Chondrocyte (in vitro differentiated cells): ENCODE results near the gene PLEKHM2. TPM values are rescaled to one million over a fixed set of nuclear protein-coding genes. Genes with fewer than 3 reads are reported as not detected.
A peak's percentile ranks its signal among the peaks of the same experiment; 100 is the strongest.
"Not testable (repeated sequence)": the region's sequence is repeated elsewhere in the genome, so short reads cannot be mapped to it uniquely, and the experiment has no call there.

ENCODE experiments used
- DNase-seq: peaks from one replicate; pipeline ENCODE4 v3.0.0; 2021; ENCODE audit warnings: mixed read lengths, low spot score
- H3K27ac Mint-ChIP-seq: one replicate; pipeline ENCODE4 v1.8.0; 2021; ENCODE audit warnings: mild to moderate bottlenecking, moderate library complexity, mixed read lengths; ENCODE audit not compliant: unreplicated experiment
- H3K27me3 Mint-ChIP-seq: 2 replicates; pipeline ENCODE4 v1.8.0; 2021; ENCODE audit warnings: low read depth, mixed read lengths
- H3K36me3 Mint-ChIP-seq: 2 replicates; pipeline ENCODE4 v1.8.0; 2021; ENCODE audit warnings: low read depth, mixed read lengths
- H3K4me1 Mint-ChIP-seq: 2 replicates; pipeline ENCODE4 v1.8.0; 2021; ENCODE audit warnings: low read depth, mild to moderate bottlenecking, mixed read lengths
- H3K4me3 Mint-ChIP-seq: one replicate; pipeline ENCODE4 v1.8.0; 2021; ENCODE audit warnings: mild to moderate bottlenecking, moderate library complexity, mixed read lengths; ENCODE audit not compliant: unreplicated experiment
- H3K9me3 Mint-ChIP-seq: 2 replicates; pipeline ENCODE4 v1.8.0; 2021; ENCODE audit warnings: low read depth, mixed read lengths
- CTCF ChIP-seq: fragments of 200-600 bp; sonication (generic); IDR thresholded peaks from 2 replicates; pipeline ENCODE4 v1.5.0; 2021; ENCODE audit warnings: antibody characterized with exemption, mild to moderate bottlenecking, moderate library complexity
- total RNA-seq: library from RNA; stranded (reverse); gene quantifications from 3 replicates; pipeline ENCODE4 v1.2.1, GENCODE V29; 2021

Gene PLEKHM2
- total RNA-seq, 1 donor from 2014 or later = 68.3 TPM

- no peaks in the 10 kb centered on the region for H3K27me3 Mint-ChIP-seq
- peak overlapping the region; percentile 76 for H3K27ac Mint-ChIP-seq
- TF ChIP-seq CTCF = no peak
- H3K4me1 Mint-ChIP-seq = peaks cover 22% of the 10 kb centered on the region
- no peak overlapping the region for H3K4me3 Mint-ChIP-seq
- DNase-seq = no peak
- no peaks in the 10 kb centered on the region for H3K9me3 Mint-ChIP-seq
- H3K36me3 Mint-ChIP-seq = peaks cover 4% of the 10 kb centered on the region
These were observed 12.9 kb downstream of the PLEKHM2 start for GRCh38 chr1:15696956-15697521.

- peaks cover 4% of the 10 kb centered on the region for H3K36me3 Mint-ChIP-seq
- no peak for DNase-seq
- no peak overlapping the region for H3K27ac Mint-ChIP-seq
- no peaks in the 10 kb centered on the region for H3K27me3 Mint-ChIP-seq
- TF ChIP-seq CTCF = no peak
- H3K9me3 Mint-ChIP-seq = no peaks in the 10 kb centered on the region
- H3K4me3 Mint-ChIP-seq = no peak overlapping the region
- peaks cover 23% of the 10 kb centered on the region for H3K4me1 Mint-ChIP-seq
These were observed 14.1 kb downstream of the PLEKHM2 start for GRCh38 chr1:15698201-15698600.

- peaks cover 34% of the 10 kb centered on the region for H3K4me1 Mint-ChIP-seq
- not testable (repeated sequence) for H3K36me3 Mint-ChIP-seq, H3K9me3 Mint-ChIP-seq, H3K27me3 Mint-ChIP-seq, H3K27ac Mint-ChIP-seq, H3K4me3 Mint-ChIP-seq, DNase-seq
These were observed 15.2 kb downstream of the PLEKHM2 start for GRCh38 chr1:15699321-15699720.

- Mint-ChIP-seq H3K36me3 (peaks cover 5% of the 10 kb centered on the region), H3K9me3 (no peaks in the 10 kb centered on the region), H3K4me3 (no peak overlapping the region), H3K27ac (peak overlapping the region; percentile 73), H3K27me3 (no peaks in the 10 kb centered on the region), H3K4me1 (peaks cover 46% of the 10 kb centered on the region)
- no peak for DNase-seq
- TF ChIP-seq CTCF = no peak
These were observed 16.4 kb downstream of the PLEKHM2 start for GRCh38 chr1:15700508-15700907.

- no peak for DNase-seq
- Mint-ChIP-seq H3K4me1 (peaks cover 45% of the 10 kb centered on the region), H3K27ac (peak overlapping the region; percentile 68), H3K9me3 (no peaks in the 10 kb centered on the region), H3K4me3 (no peak overlapping the region), H3K27me3 (no peaks in the 10 kb centered on the region), H3K36me3 (peaks cover 6% of the 10 kb centered on the region)
- no peak for TF ChIP-seq CTCF
These were observed 17.7 kb downstream of the PLEKHM2 start for GRCh38 chr1:15701784-15702183.
